NCI-H2029 (cell line): Measurements from ENCODE around the gene ZNF148.
"Not testable (repeated sequence)": the region's sequence is repeated elsewhere in the genome, so short reads cannot be mapped to it uniquely, and the experiment has no call there.

Source experiments
- DNase-seq: peaks from one replicate; lab custom pipeline; 2025; lab: John Stamatoyannopoulos, UW

ZNF148 gene

GRCh38 chr3:125374996-125375941, at the start of gene ZNF148:
Gene ZNF148 (minus strand): TSS chr3:125375325. CDS start chr3:125313640, 61,685 bp downstream.
- peak; percentile 80 for DNase-seq

GRCh38 chr3:125418306-125418705, 43.2 kb upstream of the ZNF148 start:
- no peak for DNase-seq

- DNase-seq: no peak
Measured at GRCh38 chr3:125416235-125416634, 41.1 kb upstream of the ZNF148 start.

- no peak for DNase-seq
Measured at GRCh38 chr3:125414669-125415068, 39.5 kb upstream of the ZNF148 start.

GRCh38 chr3:125410922-125411321, 35.8 kb upstream of the ZNF148 start:
- no peak for DNase-seq

GRCh38 chr3:125406070-125406469, 30.9 kb upstream of the ZNF148 start:
- no peak for DNase-seq

- DNase-seq: not testable (repeated sequence)
Measured at GRCh38 chr3:125405515-125405914, 30.4 kb upstream of the ZNF148 start.

GRCh38 chr3:125403789-125404188, 28.7 kb upstream of the ZNF148 start:
- no peak for DNase-seq

GRCh38 chr3:125402639-125403038, 27.5 kb upstream of the ZNF148 start:
- no peak for DNase-seq

GRCh38 chr3:125401402-125401801, 26.3 kb upstream of the ZNF148 start:
- no peak for DNase-seq

GRCh38 chr3:125398952-125399351, 23.8 kb upstream of the ZNF148 start:
- DNase-seq: no peak

GRCh38 chr3:125395091-125395490, 20.0 kb upstream of the ZNF148 start:
- no peak for DNase-seq

- no peak for DNase-seq
Measured at GRCh38 chr3:125394406-125394805, 19.3 kb upstream of the ZNF148 start.

GRCh38 chr3:125389282-125389681, 14.2 kb upstream of the ZNF148 start:
- no peak for DNase-seq

GRCh38 chr3:125388369-125388768, 13.2 kb upstream of the ZNF148 start:
- DNase-seq: not testable (repeated sequence)

GRCh38 chr3:125386811-125387210, 11.7 kb upstream of the ZNF148 start:
- DNase-seq: no peak

- no peak for DNase-seq
Measured at GRCh38 chr3:125383744-125384143, 8.6 kb upstream of the ZNF148 start.

- DNase-seq: no peak
Measured at GRCh38 chr3:125382298-125382697, 7.2 kb upstream of the ZNF148 start.

- DNase-seq: no peak
Measured at GRCh38 chr3:125381743-125382142, 6.6 kb upstream of the ZNF148 start.

GRCh38 chr3:125381314-125381713, 6.2 kb upstream of the ZNF148 start:
- no peak for DNase-seq

GRCh38 chr3:125379483-125379882, 4.4 kb upstream of the ZNF148 start:
- no peak for DNase-seq

- DNase-seq: no peak
Measured at GRCh38 chr3:125378762-125379161, 3.6 kb upstream of the ZNF148 start.

GRCh38 chr3:125375950-125376679, 990 bp upstream of the ZNF148 start:
- peak; percentile 45 for DNase-seq
